ENCODE data around the gene CACNA1H.

CACNA1H gene

GRCh38 chr16:1129106-1129960 is 23.6 kb upstream of the CACNA1H start:
- Histone ChIP-seq H3K4me1 (ENCODE audit: low read depth, poor library complexity, severe bottlenecking) (no peaks in the 10 kb centered on the region), H3K79me2 (ENCODE audit: insufficient read depth, low read depth) (no peaks in the 10 kb centered on the region), H3K4me3 (IDR thresholded peaks at IDR 0.05; ENCODE audit: insufficient read depth, low read depth, low read length) (no peak overlapping the region), H3K4me2 (no peak overlapping the region), H3K27ac (no peak overlapping the region), H4K20me1 (ENCODE audit: insufficient read depth) (no peaks in the 10 kb centered on the region), H3K9ac (no peak overlapping the region), H3K27me3 (ENCODE audit: insufficient read depth, low read depth) (peaks cover 93% of the 10 kb centered on the region), H3K36me3 (ENCODE audit: insufficient read depth) (no peaks in the 10 kb centered on the region), H2AFZ (ENCODE audit: low read depth) (peak overlapping the region; percentile 10; the same call in 1 of the 2 replicates)
- no peak for TF ChIP-seq CTCF (conservative IDR thresholded peaks at IDR 0.05; ENCODE audit: low read depth, low read length)

- no peaks in the 10 kb centered on the region for H3K79me2 ChIP-seq (ENCODE audit: insufficient read depth, low read depth)
- no peaks in the 10 kb centered on the region for H3K4me1 ChIP-seq (ENCODE audit: low read depth, poor library complexity, severe bottlenecking)
- H4K20me1 ChIP-seq (ENCODE audit: insufficient read depth), result no peaks in the 10 kb centered on the region
- H3K9ac ChIP-seq, result no peak overlapping the region
- H3K4me3 ChIP-seq (IDR thresholded peaks at IDR 0.05; ENCODE audit: insufficient read depth, low read depth, low read length), result no peak overlapping the region
- peaks cover 94% of the 10 kb centered on the region for H3K27me3 ChIP-seq (ENCODE audit: insufficient read depth, low read depth)
- H3K4me2 ChIP-seq, result no peak overlapping the region
- no peaks in the 10 kb centered on the region for H3K36me3 ChIP-seq (ENCODE audit: insufficient read depth)
- TF ChIP-seq CTCF (conservative IDR thresholded peaks at IDR 0.05; ENCODE audit: low read depth, low read length), result no peak
- H3K27ac ChIP-seq, result no peak overlapping the region
- no peak overlapping the region for H2AFZ ChIP-seq (ENCODE audit: low read depth)
These were observed 22.5 kb upstream of the CACNA1H start for GRCh38 chr16:1130382-1130781.

GRCh38 chr16:1131378-1131994 is 21.4 kb upstream of the CACNA1H start:
- H3K9ac ChIP-seq, result no peak overlapping the region
- H4K20me1 ChIP-seq (ENCODE audit: insufficient read depth), result no peaks in the 10 kb centered on the region
- H3K27me3 ChIP-seq (ENCODE audit: insufficient read depth, low read depth), result peaks cover 96% of the 10 kb centered on the region
- H3K4me2 ChIP-seq, result no peak overlapping the region
- no peaks in the 10 kb centered on the region for H3K79me2 ChIP-seq (ENCODE audit: insufficient read depth, low read depth)
- TF ChIP-seq CTCF (conservative IDR thresholded peaks at IDR 0.05; ENCODE audit: low read depth, low read length), result no peak
- no peak overlapping the region for H3K4me3 ChIP-seq (IDR thresholded peaks at IDR 0.05; ENCODE audit: insufficient read depth, low read depth, low read length)
- H3K4me1 ChIP-seq (ENCODE audit: low read depth, poor library complexity, severe bottlenecking), result no peaks in the 10 kb centered on the region
- H3K27ac ChIP-seq, result no peak overlapping the region
- no peaks in the 10 kb centered on the region for H3K36me3 ChIP-seq (ENCODE audit: insufficient read depth)
- no peak overlapping the region for H2AFZ ChIP-seq (ENCODE audit: low read depth)

- no peaks in the 10 kb centered on the region for H3K79me2 ChIP-seq (ENCODE audit: insufficient read depth, low read depth)
- H3K27me3 ChIP-seq (ENCODE audit: insufficient read depth, low read depth), result peaks cover 96% of the 10 kb centered on the region
- no peak overlapping the region for H2AFZ ChIP-seq (ENCODE audit: low read depth)
- no peak for TF ChIP-seq CTCF (conservative IDR thresholded peaks at IDR 0.05; ENCODE audit: low read depth, low read length)
- H3K36me3 ChIP-seq (ENCODE audit: insufficient read depth), result no peaks in the 10 kb centered on the region
- no peak overlapping the region for H3K4me2 ChIP-seq
- H3K9ac ChIP-seq, result no peak overlapping the region
- no peaks in the 10 kb centered on the region for H3K4me1 ChIP-seq (ENCODE audit: low read depth, poor library complexity, severe bottlenecking)
- H3K27ac ChIP-seq, result no peak overlapping the region
- H3K4me3 ChIP-seq (IDR thresholded peaks at IDR 0.05; ENCODE audit: insufficient read depth, low read depth, low read length), result no peak overlapping the region
- no peaks in the 10 kb centered on the region for H4K20me1 ChIP-seq (ENCODE audit: insufficient read depth)
These were observed 20.5 kb upstream of the CACNA1H start for GRCh38 chr16:1132431-1132830.
